HepG2 (cell line): ENCODE data around the gene RAP1A. TPM values are rescaled to one million over a fixed set of nuclear protein-coding genes. Genes with fewer than 3 reads are reported as not detected.
A peak's percentile ranks its signal among the peaks of the same experiment; 100 is the strongest.

ENCODE experiments used
- HNRNPH1 ChIP-seq: fragments of 200-400 bp; formaldehyde crosslinking; optimal IDR thresholded peaks from 2 replicates; pipeline ENCODE3; 2017; ENCODE audit warnings: mild to moderate bottlenecking, low read depth, low read length
- HOXA3 ChIP-seq: sonication (generic); formaldehyde crosslinking; IDR thresholded peaks from 2 replicates; pipeline ENCODE4 v1.5.0; 2020; ENCODE audit warnings: missing genetic modification reagents
- JARID2 ChIP-seq: sonication (generic); formaldehyde crosslinking; IDR thresholded peaks from 2 replicates; pipeline ENCODE4 v1.8.1; 2023; ENCODE audit warnings: missing genetic modification reagents, inconsistent platforms; ENCODE audit not compliant: insufficient replicate concordance
- KDM2A ChIP-seq: sonication (generic); formaldehyde crosslinking; IDR thresholded peaks from 2 replicates; pipeline ENCODE4 v1.4.0; 2020; ENCODE audit warnings: low read depth, missing genetic modification reagents, borderline replicate concordance
- MAX ChIP-seq: IDR thresholded peaks from 2 replicates; pipeline ENCODE4 v1.6.1; 2012; ENCODE audit warnings: inconsistent platforms
- PLRG1 ChIP-seq: fragments of 450-650 bp; conservative IDR thresholded peaks from 2 replicates; pipeline ENCODE4 v1.6.1; 2016
- RARA ChIP-seq: IDR thresholded peaks from 2 replicates; pipeline ENCODE4 v1.6.1; 2016; ENCODE audit warnings: missing genetic modification reagents, missing compliant biosample characterization
- RBAK ChIP-seq: sonication (generic); formaldehyde crosslinking; IDR thresholded peaks from 2 replicates; pipeline ENCODE4 v1.5.1; 2020; ENCODE audit warnings: mild to moderate bottlenecking, missing genetic modification reagents
- RERE ChIP-seq: IDR thresholded peaks from 2 replicates; pipeline ENCODE4 v1.6.1; 2016; ENCODE audit warnings: low read depth, missing genetic modification reagents, missing compliant biosample characterization
- SP5 ChIP-seq: IDR thresholded peaks from 2 replicates; pipeline ENCODE4 v1.6.1; 2016; ENCODE audit warnings: low read depth, borderline replicate concordance
- THAP11 ChIP-seq: IDR thresholded peaks from 2 replicates; pipeline ENCODE4 v1.6.1; 2016; ENCODE audit warnings: missing biosample characterization, missing genetic modification reagents
- ZNF281 ChIP-seq: sonication (generic); formaldehyde crosslinking; IDR thresholded peaks from 2 replicates; pipeline ENCODE4 v1.4.0; 2020; ENCODE audit warnings: missing genetic modification reagents, borderline replicate concordance
- ZNF317 ChIP-seq: sonication (generic); formaldehyde crosslinking; IDR thresholded peaks from 2 replicates; pipeline ENCODE4 v1.5.0; 2020; ENCODE audit warnings: mild to moderate bottlenecking, missing genetic modification reagents
- ZNF556 ChIP-seq: sonication (generic); formaldehyde crosslinking; IDR thresholded peaks from 2 replicates; pipeline ENCODE4 v1.4.0; 2020; ENCODE audit warnings: mild to moderate bottlenecking, missing genetic modification reagents, borderline replicate concordance
- ZNF724P ChIP-seq: sonication (generic); formaldehyde crosslinking; IDR thresholded peaks from 2 replicates; pipeline ENCODE4 v1.8.0; 2022; ENCODE audit warnings: missing genetic modification reagents, borderline replicate concordance
- ZNF746 ChIP-seq: sonication (generic); formaldehyde crosslinking; IDR thresholded peaks from 2 replicates; pipeline ENCODE4 v1.8.0; 2022; ENCODE audit warnings: mild to moderate bottlenecking, missing genetic modification reagents
- polyA plus RNA-seq, 8 experiments: library from polyadenylated mRNA; depleted of rRNA in 3 of 8; stranded (reverse) in 7 of 8; unstranded in 1 of 8; fragments of >200 nt; fragmentation: Illumina TruSeq in 4 of 8; extraction: Trizol in 4 of 8; gene quantifications; 2 replicates each; pipeline versions ENCODE4 v1.2.1 to v1.2.3, GENCODE V29; 2011 to 2016; ENCODE audit warnings: low read depth in 4 of 8, missing spikeins in 1 of 8, mixed read lengths in 1 of 8; ENCODE audit not compliant: insufficient read depth in 1 of 8
- total RNA-seq, 5 experiments: library from RNA; depleted of rRNA; stranded (reverse); fragments of >200 nt; fragmentation: Illumina TruSeq; extraction: Trizol; gene quantifications; 2 replicates each; pipeline ENCODE4 v1.2.3, GENCODE V29; 2016; ENCODE audit warnings: low read depth in 1 of 5
- TF ChIP-seq, protein P1 (sequence below): sonication (generic); formaldehyde crosslinking; IDR thresholded peaks from 2 replicates; pipeline ENCODE4 v1.4.0; 2020; ENCODE audit warnings: missing genetic modification reagents
- TF ChIP-seq, protein P2 (sequence below): sonication (generic); formaldehyde crosslinking; conservative IDR thresholded peaks from 2 replicates; pipeline ENCODE4 v1.4.0; 2020; ENCODE audit warnings: mild to moderate bottlenecking, missing genetic modification reagents, moderate library complexity

RAP1A gene
- total and polyA plus RNA-seq, 2 of the 13 experiments (the other 11 are each of a cell fraction or from before 2014, with no cell fraction given): 19.0 to 20.7 TPM

DNA sequence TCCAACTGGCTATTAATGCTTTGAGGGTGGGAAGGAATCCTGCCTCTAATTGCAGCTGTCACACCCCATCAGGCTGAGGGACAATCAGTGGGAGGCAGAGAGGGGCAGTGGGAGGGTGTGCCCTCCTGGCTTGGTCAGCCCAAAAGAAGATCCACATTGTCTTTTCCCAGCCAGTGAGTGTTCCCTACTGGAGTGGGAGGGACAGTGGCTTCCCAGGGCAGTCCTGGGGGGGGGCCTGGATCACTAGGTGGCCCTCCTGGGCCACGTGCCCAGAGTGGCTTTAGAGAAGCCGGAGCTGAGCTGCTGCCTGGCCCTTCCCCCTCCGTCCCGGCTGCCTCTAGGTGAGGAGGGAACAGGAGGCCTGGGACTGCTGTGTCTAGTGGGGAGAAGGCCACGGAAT is 105.6 kb downstream of the RAP1A start (continued):
- TF ChIP-seq ZNF281 (CRISPR knock-in tag) (peak; percentile 62; the same call in 1 of the 2 replicates), ZNF317 (CRISPR knock-in tag) (no peak), RERE (CRISPR knock-in tag) (no peak), ZNF746 (no peak), HOXA3 (CRISPR knock-in tag) (0 out of 2 replicates have a peak, but pooled peaks have one; percentile 13), RARA (CRISPR knock-in tag) (no peak), RBAK (CRISPR knock-in tag) (no peak), KDM2A (0 out of 2 replicates have a peak, but pooled peaks have one; percentile 20), ZNF724P (CRISPR knock-in tag) (no peak), JARID2 (CRISPR knock-in tag) (no peak), SP5 (no peak), MAX (peak; percentile 43; the same call in 1 of the 2 replicates), ZNF556 (CRISPR knock-in tag) (no peak), HNRNPH1 (no peak), PLRG1 (no peak), THAP11 (no peak)
- TF ChIP-seq, protein P1, sequence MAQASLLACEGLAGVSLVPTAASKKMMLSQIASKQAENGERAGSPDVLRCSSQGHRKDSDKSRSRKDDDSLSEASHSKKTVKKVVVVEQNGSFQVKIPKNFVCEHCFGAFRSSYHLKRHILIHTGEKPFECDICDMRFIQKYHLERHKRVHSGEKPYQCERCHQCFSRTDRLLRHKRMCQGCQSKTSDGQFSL (CRISPR knock-in tag): peak; percentile 81
- TF ChIP-seq, protein P2, sequence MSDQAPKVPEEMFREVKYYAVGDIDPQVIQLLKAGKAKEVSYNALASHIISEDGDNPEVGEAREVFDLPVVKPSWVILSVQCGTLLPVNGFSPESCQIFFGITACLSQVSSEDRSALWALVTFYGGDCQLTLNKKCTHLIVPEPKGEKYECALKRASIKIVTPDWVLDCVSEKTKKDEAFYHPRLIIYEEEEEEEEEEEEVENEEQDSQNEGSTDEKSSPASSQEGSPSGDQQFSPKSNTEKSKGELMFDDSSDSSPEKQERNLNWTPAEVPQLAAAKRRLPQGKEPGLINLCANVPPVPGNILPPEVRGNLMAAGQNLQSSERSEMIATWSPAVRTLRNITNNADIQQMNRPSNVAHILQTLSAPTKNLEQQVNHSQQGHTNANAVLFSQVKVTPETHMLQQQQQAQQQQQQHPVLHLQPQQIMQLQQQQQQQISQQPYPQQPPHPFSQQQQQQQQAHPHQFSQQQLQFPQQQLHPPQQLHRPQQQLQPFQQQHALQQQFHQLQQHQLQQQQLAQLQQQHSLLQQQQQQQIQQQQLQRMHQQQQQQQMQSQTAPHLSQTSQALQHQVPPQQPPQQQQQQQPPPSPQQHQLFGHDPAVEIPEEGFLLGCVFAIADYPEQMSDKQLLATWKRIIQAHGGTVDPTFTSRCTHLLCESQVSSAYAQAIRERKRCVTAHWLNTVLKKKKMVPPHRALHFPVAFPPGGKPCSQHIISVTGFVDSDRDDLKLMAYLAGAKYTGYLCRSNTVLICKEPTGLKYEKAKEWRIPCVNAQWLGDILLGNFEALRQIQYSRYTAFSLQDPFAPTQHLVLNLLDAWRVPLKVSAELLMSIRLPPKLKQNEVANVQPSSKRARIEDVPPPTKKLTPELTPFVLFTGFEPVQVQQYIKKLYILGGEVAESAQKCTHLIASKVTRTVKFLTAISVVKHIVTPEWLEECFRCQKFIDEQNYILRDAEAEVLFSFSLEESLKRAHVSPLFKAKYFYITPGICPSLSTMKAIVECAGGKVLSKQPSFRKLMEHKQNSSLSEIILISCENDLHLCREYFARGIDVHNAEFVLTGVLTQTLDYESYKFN (CRISPR knock-in tag): no peak
